ENCODE results near the gene NKAIN2.
A peak's percentile ranks its signal among the peaks of the same experiment; 100 is the strongest.

The NKAIN2 gene

DNA sequence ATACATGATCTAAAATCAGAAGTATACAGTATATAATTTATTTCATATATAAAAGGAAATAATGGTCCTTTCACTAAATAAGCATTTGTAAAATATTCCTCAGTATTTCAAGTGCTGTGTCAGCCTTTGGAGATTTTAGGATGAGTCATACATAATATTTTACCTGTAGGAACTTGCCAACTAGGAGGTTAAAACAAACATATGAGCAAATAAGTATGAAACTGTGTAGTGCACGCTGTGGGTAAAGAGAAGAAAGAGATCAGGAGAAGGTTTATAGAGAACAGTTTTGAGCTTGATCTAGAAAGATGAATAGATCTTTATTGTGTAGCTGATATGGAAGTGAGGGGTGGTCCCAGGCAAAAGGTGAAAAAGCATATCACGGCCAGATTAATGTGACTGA lies 988.7 kb downstream of the NKAIN2 start:
- DNase-seq, result no peak

DNA sequence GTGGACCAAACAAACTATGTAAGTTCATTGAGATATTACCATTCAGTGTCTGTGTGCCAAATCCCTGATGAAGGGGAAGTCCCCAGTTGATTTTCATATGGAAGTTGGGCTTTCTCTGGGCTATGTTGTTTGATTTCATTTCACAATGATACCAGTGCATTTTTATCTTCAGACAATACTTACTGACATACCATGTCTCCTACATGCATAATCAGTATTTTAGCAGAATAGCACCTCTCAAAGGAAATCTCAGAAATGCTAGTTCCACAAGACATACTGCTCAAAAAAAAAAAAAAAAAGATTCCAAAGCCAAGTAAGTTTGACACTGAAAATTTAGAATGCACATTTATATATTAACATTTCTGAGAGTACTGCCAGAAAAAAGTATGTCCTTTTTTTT lies 989.7 kb downstream of the NKAIN2 start:
- DNase-seq, result no peak

DNA sequence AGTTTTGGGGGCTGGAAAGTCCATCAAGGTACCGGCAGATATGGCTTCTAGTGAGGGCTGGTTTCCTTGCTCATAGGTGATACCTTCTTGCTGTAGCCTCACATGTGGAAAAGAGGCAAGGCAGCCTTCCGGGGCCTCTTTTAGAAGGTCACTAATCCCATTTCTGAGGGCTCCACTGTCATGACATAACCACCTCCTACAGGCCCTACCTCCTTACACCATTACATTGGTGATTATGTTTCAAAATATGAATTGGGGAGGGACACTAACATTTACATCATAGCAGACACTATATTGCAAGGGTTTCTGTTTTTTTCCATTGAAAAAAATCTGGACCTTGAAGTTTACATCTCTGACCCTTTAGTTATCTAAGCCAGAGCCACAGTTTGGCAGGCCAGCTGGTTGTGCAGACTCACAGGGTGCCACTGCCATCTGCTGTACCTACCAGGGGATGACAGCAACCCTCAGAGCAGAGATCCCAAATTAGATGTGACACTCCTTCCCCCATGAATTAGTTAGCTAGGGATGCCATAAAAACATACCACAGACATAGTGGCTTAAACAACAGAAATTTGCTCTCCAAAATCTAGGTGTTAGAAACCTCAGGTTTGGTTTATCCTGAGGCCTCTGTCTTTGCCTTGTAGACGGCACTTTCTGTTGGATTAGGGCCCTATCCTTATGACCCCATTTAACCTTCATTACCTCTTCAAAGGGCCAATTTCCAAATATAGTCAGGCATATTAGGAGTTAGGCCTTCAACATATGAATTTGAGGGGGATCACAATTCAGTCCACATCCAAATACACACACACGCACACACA lies 992.2 kb downstream of the NKAIN2 start:
- DNase-seq, result peak; percentile 4

DNA sequence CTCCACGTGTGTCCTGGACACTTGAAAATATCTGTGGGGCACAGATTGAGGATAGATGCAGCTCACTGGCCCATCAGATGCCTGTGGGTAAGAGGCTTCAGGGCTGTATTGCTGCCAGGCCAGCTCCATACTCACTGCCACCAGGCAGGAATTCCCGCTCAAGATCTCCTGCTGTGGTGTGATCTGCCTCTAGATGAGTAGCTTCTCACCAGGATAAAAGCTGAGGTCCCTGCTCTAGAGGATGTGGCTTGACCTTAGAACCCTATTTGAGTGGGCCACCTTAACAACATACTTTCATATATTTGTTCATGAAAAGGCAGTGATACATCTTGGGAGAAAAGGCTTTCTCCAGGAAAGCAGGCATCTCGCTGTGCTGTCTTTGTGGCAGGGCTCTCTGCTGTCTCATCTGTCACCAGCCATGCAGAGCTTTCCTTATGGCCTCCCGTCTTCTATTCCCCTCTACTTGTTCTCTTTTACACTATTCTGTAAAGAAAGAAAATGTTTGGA lies 992.9 kb downstream of the NKAIN2 start:
- no peak for DNase-seq

DNA sequence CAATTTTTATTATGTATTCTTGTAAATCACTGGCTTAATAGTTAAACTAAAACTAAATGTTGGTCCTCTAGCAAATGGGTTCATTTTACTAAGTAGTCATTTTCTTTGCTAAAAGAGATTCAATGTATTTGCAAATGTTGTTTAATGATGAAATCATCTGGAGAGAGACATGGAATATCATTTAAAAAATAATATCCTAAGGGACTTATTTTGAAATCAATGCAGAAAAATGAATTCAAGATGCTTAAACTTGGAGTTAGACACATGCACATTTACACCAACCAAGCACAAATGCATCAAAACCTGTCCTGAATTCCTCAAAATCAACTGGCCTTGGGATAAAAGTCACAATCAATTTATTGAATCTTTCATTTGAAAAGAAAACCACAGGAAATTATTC lies 993.6 kb downstream of the NKAIN2 start:
- DNase-seq, result no peak

DNA sequence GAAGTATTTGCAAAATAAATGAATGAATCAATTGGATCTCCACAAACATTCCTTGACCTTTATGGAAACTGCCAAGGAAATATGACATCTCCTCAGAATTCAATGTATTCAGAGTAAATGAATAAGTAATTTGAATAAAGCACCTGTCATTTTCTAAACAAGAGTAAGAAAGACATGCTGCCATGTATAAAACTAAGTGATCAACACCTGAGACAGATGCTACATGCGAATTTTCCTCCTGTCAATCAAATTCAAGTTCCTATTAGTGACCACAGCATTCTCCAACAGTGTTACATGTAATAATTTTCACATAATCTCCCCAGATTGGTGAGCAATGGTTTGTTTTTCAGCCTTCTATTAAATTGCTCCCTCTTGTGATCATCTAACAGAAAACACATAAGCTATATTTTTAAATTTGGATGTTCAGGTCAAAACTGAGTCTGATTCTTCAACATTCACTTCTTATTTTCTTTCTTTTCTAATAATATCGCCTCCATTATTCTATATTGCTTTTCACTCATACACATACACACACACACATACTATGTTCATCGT lies 995.4 kb downstream of the NKAIN2 start:
- DNase-seq, result no peak

DNA sequence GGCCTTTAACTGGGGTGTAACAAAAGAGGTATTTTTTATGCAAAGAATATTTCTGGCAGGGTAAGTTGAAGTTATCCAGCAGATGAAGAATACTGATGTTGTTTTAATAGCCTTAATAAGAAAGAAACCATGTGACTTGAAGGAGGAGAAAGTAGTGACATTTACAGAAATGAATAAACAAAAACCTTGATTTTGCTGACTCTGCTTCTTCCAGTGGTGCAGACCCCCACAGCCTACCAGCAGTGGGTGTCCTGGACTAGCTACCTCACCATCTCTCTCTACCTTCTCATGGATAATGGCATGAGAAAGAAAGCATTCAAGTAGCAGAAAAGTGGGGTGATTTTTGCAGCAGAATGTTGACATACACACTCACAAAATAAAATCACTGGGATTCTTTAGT lies 996.0 kb downstream of the NKAIN2 start:
- DNase-seq, result no peak

DNA sequence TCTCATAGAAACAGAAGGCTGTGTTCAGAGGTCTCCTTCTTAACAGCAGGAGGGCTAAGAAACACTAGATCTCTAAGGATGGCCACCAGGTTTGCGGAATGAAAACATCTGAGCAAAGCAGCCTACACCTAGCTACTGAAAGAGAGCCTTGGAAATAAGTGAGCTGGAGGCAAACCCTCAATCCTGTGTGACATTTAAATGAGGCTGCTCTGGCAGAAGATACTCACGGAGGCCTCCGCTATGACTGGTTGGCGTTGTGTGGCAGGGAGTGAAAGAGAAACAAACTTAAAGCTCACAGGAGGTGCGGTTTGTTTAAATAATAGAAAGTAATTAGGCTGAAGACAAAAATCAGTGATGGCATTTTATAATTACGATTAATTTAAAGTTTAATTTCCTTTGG lies 996.6 kb downstream of the NKAIN2 start:
- peak; percentile 61 for DNase-seq

DNA sequence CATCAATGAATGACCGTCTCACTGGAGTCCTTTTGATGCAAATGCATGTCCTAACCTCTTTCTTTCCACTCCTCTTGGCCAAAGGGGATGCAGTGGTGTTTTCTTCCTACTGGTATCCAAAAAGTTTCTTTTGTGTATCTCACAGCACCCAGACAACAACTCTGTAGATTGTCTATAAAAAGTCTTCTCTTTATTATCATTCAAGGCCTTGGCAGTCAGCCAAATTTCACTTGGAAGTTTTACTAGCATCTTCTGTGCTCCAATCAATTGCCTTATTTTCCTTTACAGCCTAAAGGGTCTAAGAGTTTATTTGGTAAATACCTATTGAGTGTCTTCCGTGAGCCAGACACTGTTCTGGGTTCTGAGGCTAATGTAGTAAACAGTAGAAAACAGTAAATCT lies 1008.4 kb downstream of the NKAIN2 start:
- DNase-seq, result no peak

DNA sequence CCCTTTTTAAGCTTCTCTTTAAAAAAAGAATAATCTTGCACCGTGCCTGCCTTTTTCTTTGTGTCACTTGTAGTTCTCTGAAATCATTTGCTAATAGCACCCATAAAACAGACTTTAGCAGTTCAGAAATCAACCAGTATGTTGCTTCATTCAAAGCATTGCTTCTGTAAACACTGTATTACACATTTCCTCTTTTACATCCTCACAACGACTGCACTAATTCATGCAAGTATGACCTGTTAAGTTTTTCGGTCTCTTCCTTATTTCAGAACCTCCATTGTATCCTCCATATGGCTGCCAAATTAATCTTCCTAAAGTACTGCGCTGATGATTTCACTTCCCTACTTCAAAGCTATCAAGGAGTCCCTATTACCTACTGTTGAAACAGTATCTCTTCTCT lies 1015.7 kb downstream of the NKAIN2 start:
- DNase-seq, result no peak

DNA sequence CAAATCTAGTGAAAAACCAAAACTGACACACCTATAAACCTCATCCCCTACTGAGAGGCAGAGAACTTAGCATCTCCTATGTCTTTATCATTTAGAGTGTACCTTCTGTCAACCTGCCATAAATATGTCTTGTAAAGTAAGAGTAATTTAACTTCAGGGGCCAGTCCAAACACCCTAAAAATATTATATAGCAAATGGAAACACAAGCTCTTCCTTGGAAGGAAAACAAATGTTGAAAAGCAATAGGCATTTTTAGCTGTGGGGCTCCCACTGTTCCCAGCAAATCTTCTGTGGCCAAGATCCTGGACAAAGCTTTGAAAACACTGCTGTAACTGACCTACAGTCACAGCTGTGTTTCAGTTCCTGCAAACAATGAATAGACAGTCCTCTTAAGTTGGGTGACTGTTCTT lies 1018.5 kb downstream of the NKAIN2 start:
- DNase-seq, result no peak

DNA sequence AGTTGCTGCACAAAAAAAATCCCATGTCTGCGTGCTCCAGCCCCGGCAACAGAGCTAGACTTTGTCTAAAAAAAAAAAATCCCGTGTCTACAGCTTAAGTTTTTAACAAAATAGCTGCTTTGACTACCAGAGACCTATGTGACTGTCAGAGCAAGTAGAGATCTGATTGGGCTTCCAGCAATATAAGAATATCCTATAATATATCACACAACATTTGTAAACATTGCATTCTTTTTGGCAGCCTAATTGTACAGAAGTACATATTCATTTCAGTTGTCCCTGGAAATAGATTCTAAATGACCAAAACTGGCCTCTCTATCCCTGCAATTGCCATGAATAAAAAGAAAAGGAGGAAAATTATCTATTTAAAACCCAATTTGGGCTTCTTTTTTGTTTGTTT lies 1019.1 kb downstream of the NKAIN2 start:
- DNase-seq, result no peak

DNA sequence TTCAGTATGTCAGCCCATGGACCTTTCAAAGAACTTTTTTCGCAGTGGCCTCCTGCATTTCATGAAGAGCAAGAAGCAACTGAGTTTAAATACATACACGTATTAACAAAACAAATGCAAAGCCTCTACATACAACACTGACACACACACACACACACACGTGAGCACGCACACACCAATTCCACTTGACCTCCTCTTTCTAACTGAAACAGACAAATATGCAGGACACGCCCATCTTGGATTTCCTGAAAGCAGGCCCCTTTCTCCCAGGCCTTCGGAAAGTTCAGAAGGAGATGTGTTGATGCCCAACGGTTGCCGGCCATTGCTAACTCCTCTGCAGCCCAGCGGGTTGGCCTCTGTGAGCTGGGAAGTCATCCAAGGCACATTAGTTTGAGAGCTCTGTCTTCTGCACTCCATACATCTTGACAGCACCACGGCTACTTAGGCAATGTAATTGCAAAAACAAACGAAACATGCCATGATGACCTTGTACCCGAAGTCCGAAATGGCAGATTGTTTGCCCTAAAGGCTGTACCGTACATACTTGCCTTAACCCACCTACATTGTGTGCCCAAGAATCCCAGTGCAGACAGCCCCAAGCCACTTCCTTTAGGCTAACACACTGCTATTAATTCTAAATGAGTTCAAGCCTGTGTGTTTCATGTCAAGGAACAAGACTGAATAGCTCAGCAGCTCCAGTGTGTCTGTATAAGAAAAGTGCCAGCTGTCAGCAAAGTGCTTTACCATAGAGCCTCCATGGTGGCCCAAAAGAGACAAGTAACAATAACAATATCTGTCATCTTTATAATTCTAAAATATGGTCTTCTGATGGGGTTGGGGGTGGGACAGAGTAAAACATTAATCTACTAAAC lies 1019.8 kb downstream of the NKAIN2 start:
- peak; percentile 17 for DNase-seq

DNA sequence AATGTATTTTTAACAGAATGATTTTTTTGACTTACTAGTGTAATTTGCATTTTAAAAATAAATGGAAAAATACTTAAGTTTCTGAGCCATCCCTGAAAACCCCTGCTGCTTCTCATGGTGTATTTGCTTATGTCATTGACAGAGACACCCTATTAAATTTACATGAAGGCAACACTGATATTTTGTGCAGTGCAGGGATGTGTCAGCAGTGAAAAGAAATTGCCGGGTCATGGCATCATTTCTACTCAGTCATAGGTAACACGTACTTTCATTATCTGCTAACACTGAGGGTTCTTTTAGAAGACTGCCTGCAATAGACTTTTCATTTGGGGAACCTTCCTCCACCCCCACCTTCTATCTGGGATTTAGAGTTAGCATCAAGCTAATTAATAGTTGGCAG lies 1021.9 kb downstream of the NKAIN2 start:
- no peak for DNase-seq

DNA sequence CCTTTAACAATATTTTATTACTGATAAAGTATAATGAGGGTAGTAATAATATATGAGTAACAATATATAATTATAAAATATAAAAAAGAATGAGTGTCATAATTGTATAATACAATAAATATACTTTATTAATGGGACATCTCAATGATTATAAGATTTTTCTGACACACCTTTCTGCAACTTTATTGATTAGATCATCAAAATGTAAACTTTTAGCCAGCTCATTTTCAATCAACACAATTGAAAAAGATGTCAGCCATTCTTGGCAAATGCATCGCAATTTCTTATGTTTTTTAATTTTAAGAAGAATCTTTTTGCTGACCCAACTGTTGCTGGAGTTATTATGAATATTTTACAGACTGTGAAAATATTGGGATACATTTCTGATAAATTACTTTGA lies 1026.2 kb downstream of the NKAIN2 start:
- DNase-seq, result no peak

DNA sequence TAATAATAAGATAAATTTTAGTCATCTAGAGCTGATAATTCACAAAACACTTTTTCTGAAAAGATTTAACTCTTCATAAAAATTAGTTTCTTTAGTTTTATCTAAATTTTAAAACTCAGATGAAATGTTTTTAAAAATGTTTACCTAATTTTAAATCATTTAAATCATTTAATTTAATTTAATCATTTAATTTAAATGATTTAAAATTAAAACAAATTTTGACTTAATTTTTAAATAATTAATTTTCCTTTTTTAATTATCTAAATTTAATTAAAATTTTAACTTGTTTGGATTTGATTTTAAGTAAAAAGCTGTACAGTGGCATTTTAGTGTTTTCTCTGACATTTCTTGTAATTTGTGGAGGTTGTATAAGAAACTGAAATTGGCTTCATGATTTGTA lies 1026.8 kb downstream of the NKAIN2 start:
- no peak for DNase-seq

DNA sequence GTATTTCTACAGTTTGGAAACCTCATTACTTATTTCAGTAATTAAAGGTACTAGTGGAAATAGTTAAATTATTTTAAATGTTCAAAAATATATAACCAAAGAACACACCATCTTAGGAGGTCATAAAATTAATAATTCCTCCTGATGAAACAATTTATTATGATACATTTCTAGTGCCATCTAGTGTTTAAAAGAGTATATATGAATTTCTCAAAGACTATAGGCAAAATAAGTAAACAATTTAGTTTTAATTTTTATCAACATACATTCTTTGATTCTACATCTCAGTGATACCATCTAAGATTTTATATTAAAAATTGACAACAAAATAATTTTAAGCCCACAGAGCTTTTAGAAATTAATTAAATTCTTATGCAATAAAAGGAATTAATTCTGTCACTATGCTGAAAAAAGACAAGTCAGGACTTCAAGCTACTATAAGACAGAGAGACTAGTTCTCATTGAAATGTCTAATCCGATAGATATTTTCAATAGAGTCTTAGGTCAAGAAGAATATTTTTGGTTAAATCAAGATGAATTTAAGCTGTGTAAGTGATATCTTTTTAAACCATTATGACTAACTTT lies 1050.8 kb downstream of the NKAIN2 start:
- DNase-seq, result peak; percentile 14

DNA sequence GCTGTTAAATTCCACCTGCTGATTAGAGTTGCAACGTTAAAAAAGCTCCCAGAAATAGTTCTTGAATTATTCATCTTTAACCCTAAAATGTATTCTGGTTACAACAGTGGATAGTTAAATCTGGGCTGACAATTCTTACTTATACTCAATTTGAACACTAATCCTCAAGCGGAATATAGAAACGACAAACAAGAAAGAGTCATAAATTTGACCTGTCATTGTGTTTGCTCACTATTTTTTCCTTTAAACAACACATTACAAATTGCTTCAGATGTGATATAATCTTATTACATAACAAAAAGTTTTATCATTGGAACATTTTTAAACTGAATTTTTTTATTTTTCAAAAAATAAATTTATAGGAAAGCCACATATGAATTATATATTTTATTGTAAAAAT lies 1054.1 kb downstream of the NKAIN2 start:
- DNase-seq, result no peak

DNA sequence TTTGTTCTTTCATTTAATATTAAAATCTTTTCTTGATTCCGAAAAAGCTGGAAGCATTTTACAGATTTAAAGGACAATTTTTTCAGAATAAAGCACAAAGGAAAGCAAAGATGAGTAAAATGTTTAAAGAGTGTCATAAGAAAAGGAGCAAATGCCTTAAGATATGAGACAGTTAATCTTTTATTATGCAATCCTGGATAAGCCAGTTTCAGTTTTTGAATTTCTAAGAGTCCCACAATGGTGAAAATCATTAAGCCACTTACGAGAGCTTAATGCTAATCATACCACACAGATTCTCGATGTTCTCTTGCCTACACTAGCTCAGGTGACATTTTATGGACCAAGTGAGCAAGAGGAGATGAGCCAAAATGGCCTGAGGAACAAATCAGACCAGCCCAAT lies 1054.9 kb downstream of the NKAIN2 start:
- no peak for DNase-seq

DNA sequence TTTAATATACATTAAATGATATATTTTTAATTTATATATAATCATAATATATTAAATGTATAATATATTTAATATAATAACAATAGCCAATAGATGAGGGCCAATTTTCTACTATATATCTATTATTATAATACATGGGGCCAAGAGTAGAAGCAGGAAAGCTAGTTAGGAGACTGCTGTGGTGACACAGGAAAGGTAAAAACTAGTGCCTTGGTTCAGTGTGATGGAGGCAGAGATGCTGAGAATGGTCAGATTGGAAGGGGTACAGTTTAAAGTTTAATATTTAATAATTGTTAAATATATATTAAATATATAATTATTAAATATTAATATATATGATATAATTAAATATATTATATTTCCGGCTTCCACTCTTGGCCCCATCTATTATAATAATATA lies 1055.7 kb downstream of the NKAIN2 start:
- DNase-seq, result no peak

DNA sequence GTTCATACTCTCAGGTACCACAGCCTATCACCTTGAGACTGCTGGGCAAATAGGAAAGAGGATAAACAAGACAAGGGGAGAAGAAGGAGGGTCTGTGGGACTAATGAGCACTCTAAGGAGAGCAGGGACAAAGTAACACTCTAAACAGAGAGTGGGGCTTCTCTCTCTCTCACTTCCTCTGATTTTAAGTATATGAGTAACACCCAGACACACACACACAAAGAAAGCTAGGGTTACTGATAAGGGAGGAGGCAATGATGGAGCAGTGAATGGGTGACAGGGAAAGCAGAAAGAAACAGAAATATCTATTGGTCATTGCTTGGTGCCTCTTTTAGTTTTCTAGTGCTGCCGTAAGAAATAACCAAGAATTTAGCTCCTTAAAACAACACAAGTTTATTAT lies 1062.4 kb downstream of the NKAIN2 start:
- no peak for DNase-seq

DNA sequence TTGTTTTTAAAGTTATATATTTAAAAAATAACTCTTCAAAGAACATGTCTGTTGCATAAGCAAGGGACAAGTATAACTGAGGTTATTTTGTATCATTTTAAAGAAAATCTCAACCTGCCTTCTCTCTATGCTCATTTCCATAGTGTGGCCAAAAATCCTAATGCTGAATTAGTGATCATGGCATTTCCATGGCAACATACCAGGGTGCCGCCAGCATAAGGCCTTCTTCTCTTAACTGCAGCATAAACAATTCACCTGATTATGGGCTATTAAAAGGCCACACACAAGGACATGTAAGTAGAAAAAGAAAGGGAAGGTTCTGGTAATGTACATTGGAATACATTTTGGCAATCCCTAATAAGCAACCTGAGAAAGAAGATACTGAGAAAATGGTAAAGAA lies 1063.5 kb downstream of the NKAIN2 start:
- DNase-seq, result no peak

DNA sequence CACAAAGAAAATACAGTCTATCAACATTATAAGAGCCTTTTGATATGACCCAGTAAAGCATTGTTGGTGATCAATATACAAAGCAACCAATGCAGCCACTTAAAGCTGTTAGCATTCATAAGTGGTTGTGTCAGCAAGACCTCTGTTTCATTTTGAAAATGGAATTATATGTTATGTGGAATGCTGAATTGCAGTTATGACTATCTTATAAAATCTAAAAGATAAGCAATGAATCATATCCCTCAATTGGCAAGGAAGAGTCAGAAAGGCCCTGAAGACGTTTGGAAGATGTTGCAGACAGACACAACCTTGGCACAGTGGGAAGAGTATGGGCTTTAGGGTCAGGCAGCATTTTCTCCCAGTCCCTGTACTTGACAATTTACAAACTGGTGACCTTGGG lies 1064.8 kb downstream of the NKAIN2 start:
- DNase-seq, result no peak

Measured in NCI-H2227 treated with DMSO at 0.1 percent for 48 hours (cell line).